ENCODE data around the gene WDR20. TPM values are rescaled to one million over a fixed set of nuclear protein-coding genes. Genes with fewer than 3 reads are reported as not detected.

The WDR20 gene
- total RNA-seq, 1 experiment from 2014 or later = 33.0 TPM

- no peak overlapping the region for H3K27ac Mint-ChIP-seq (ENCODE audit: unreplicated experiment)
- no peak for DNase-seq
- H3K9me3 Mint-ChIP-seq (ENCODE audit: low read depth, unreplicated experiment) = no peaks in the 10 kb centered on the region
- BruUV-seq (replicated peaks) = no TSS peak
- H3K27me3 Mint-ChIP-seq (ENCODE audit: unreplicated experiment) = no peaks in the 10 kb centered on the region
- peaks cover 5% of the 10 kb centered on the region for H3K36me3 Mint-ChIP-seq (ENCODE audit: insufficient read depth, unreplicated experiment)
- CTCF ChIA-PET = no interaction called here
- peaks cover 32% of the 10 kb centered on the region for H3K4me1 Mint-ChIP-seq (ENCODE audit: low read depth, unreplicated experiment)
- no peak for TF ChIP-seq CTCF (IDR thresholded peaks at IDR 0.05; ENCODE audit: unreplicated experiment)
- no peak overlapping the region for H3K4me3 Mint-ChIP-seq (ENCODE audit: low read depth, unreplicated experiment)
- intact Hi-C loops (cut with micrococcal nuclease; ENCODE audit: unreplicated experiment) = no loop called here
These were observed 22.8 kb downstream of the WDR20 start for GRCh38 chr14:102162487-102162886.

GRCh38 chr14:102164241-102164641 is 24.5 kb downstream of the WDR20 start:
- CTCF ChIA-PET = interaction anchor here (1.1 kb wide), 1 partner anchor 14 kb away, joined by 3 read pairs; no protein-coding TSS in a partner anchor
- no peak for DNase-seq
- Mint-ChIP-seq H3K27ac (ENCODE audit: unreplicated experiment) (no peak overlapping the region), H3K4me1 (ENCODE audit: low read depth, unreplicated experiment) (peaks cover 24% of the 10 kb centered on the region), H3K4me3 (ENCODE audit: low read depth, unreplicated experiment) (no peak overlapping the region), H3K36me3 (ENCODE audit: insufficient read depth, unreplicated experiment) (peaks cover 5% of the 10 kb centered on the region), H3K9me3 (ENCODE audit: low read depth, unreplicated experiment) (no peaks in the 10 kb centered on the region), H3K27me3 (ENCODE audit: unreplicated experiment) (no peaks in the 10 kb centered on the region)
- no peak for TF ChIP-seq CTCF (IDR thresholded peaks at IDR 0.05; ENCODE audit: unreplicated experiment)
- no TSS peak for BruUV-seq (replicated peaks)
- intact Hi-C loops (cut with micrococcal nuclease; ENCODE audit: unreplicated experiment) = no loop called here

- BruUV-seq (replicated peaks) = no TSS peak
- no peak overlapping the region for H3K27ac Mint-ChIP-seq (ENCODE audit: unreplicated experiment)
- H3K4me1 Mint-ChIP-seq (ENCODE audit: low read depth, unreplicated experiment) = peaks cover 24% of the 10 kb centered on the region
- H3K9me3 Mint-ChIP-seq (ENCODE audit: low read depth, unreplicated experiment) = no peaks in the 10 kb centered on the region
- CTCF ChIA-PET = no interaction called here
- H3K27me3 Mint-ChIP-seq (ENCODE audit: unreplicated experiment) = no peaks in the 10 kb centered on the region
- TF ChIP-seq CTCF (IDR thresholded peaks at IDR 0.05; ENCODE audit: unreplicated experiment) = no peak
- peaks cover 5% of the 10 kb centered on the region for H3K36me3 Mint-ChIP-seq (ENCODE audit: insufficient read depth, unreplicated experiment)
- intact Hi-C loops (cut with micrococcal nuclease; ENCODE audit: unreplicated experiment) = no loop called here
- DNase-seq = no peak
- no peak overlapping the region for H3K4me3 Mint-ChIP-seq (ENCODE audit: low read depth, unreplicated experiment)
These were observed 25.3 kb downstream of the WDR20 start for GRCh38 chr14:102164965-102165364.

GRCh38 chr14:102170061-102170460 is 30.4 kb downstream of the WDR20 start:
- intact Hi-C loops (cut with micrococcal nuclease; ENCODE audit: unreplicated experiment) = no loop called here
- no peak for DNase-seq
- Mint-ChIP-seq H3K27me3 (ENCODE audit: unreplicated experiment) (no peaks in the 10 kb centered on the region), H3K4me1 (ENCODE audit: low read depth, unreplicated experiment) (peaks cover 11% of the 10 kb centered on the region), H3K36me3 (ENCODE audit: insufficient read depth, unreplicated experiment) (no peaks in the 10 kb centered on the region), H3K27ac (ENCODE audit: unreplicated experiment) (no peak overlapping the region), H3K4me3 (ENCODE audit: low read depth, unreplicated experiment) (no peak overlapping the region), H3K9me3 (ENCODE audit: low read depth, unreplicated experiment) (no peaks in the 10 kb centered on the region)
- CTCF ChIA-PET = no interaction called here
- no TSS peak for BruUV-seq (replicated peaks)
- TF ChIP-seq CTCF (IDR thresholded peaks at IDR 0.05; ENCODE audit: unreplicated experiment) = no peak

Data from Calu3 (cell line).